ENCODE results near the gene CFL1.
A peak's percentile ranks its signal among the peaks of the same experiment; 100 is the strongest.
"Not testable (repeated sequence)": the region's sequence is repeated elsewhere in the genome, so short reads cannot be mapped to it uniquely, and the experiment has no call there.

Gene CFL1

GRCh38 chr11:65832231-65832630, 25.7 kb downstream of the CFL1 start:
- DNase-seq (ENCODE audit: low spot score): not testable (repeated sequence)

GRCh38 chr11:65829459-65829858, 28.5 kb downstream of the CFL1 start:
- no peak for DNase-seq (ENCODE audit: low spot score)

- no peak for DNase-seq (ENCODE audit: low spot score)
These were observed 30.8 kb downstream of the CFL1 start for GRCh38 chr11:65826984-65827735.

- DNase-seq (ENCODE audit: low spot score): no peak
These were observed 35.0 kb downstream of the CFL1 start for GRCh38 chr11:65822776-65823528.

GRCh38 chr11:65821107-65821506, 36.9 kb downstream of the CFL1 start:
- DNase-seq (ENCODE audit: low spot score): no peak

GRCh38 chr11:65817835-65818680, 39.9 kb downstream of the CFL1 start:
- DNase-seq (ENCODE audit: low spot score): peak; percentile 84

- no peak for DNase-seq (ENCODE audit: low spot score)
These were observed 40.6 kb downstream of the CFL1 start for GRCh38 chr11:65817312-65817834.

GRCh38 chr11:65816696-65817095, 41.3 kb downstream of the CFL1 start:
- DNase-seq (ENCODE audit: low spot score): no peak

GRCh38 chr11:65814986-65815565, 42.9 kb downstream of the CFL1 start:
- no peak for DNase-seq (ENCODE audit: low spot score)

- no peak for DNase-seq (ENCODE audit: low spot score)
These were observed 43.6 kb downstream of the CFL1 start for GRCh38 chr11:65814131-65814985.

- no peak for DNase-seq (ENCODE audit: low spot score)
These were observed 46.1 kb downstream of the CFL1 start for GRCh38 chr11:65811764-65812475.

- no peak for DNase-seq (ENCODE audit: low spot score)
These were observed 47.7 kb downstream of the CFL1 start for GRCh38 chr11:65810046-65810868.

- no peak for DNase-seq (ENCODE audit: low spot score)
These were observed 48.5 kb downstream of the CFL1 start for GRCh38 chr11:65809496-65809895.

- DNase-seq (ENCODE audit: low spot score): no peak
These were observed 49.1 kb downstream of the CFL1 start for GRCh38 chr11:65808744-65809341.

- no peak for DNase-seq (ENCODE audit: low spot score)
These were observed 51.0 kb downstream of the CFL1 start for GRCh38 chr11:65806979-65807378.

Data from HuH-7 (cell line).